NB4 (cell line): ENCODE data around the gene POLD1.

Experiments
- DNase-seq: peaks from one replicate; pipeline ENCODE4 v3.0.0; 2010; ENCODE audit warnings: low read depth
- H3K4me3 ChIP-seq: one replicate; pipeline ENCODE4 v1.5.1; 2011; ENCODE audit warnings: mild to moderate bottlenecking, low read depth, low read length, moderate library complexity
- CTCF ChIP-seq: IDR thresholded peaks from one replicate; pipeline ENCODE4 v1.5.1; 2012; ENCODE audit warnings: low read depth, low read length
- MAX ChIP-seq: IDR thresholded peaks from 2 replicates; pipeline ENCODE4 v1.6.1; 2011; ENCODE audit warnings: low read depth, low read length
- MYC ChIP-seq: IDR thresholded peaks from 2 replicates; pipeline ENCODE4 v1.6.1; 2011; ENCODE audit warnings: low read depth, low read length
- POLR2A ChIP-seq: IDR thresholded peaks from 2 replicates; pipeline ENCODE4 v1.6.1; 2011; ENCODE audit warnings: mild to moderate bottlenecking; ENCODE audit not compliant: insufficient read length; ENCODE audit errors: extremely low read depth

POLD1 gene

GRCh38 chr19:50453243-50453642 is 69.1 kb downstream of the POLD1 start:
- H3K4me3 ChIP-seq, result no peak overlapping the region
- TF ChIP-seq POLR2A (no peak), MAX (no peak), CTCF (no peak), MYC (no peak)
- no peak for DNase-seq

GRCh38 chr19:50455992-50456391 is 71.8 kb downstream of the POLD1 start:
- no peak overlapping the region for H3K4me3 ChIP-seq
- TF ChIP-seq MAX, result no peak
- TF ChIP-seq MYC, result no peak
- no peak for TF ChIP-seq POLR2A
- no peak for DNase-seq

- no peak overlapping the region for H3K4me3 ChIP-seq
- no peak for DNase-seq
- TF ChIP-seq MAX (no peak), MYC (no peak), CTCF (no peak), POLR2A (no peak)
Measured at GRCh38 chr19:50457300-50457699, 73.2 kb downstream of the POLD1 start.

GRCh38 chr19:50458396-50459066 is 74.4 kb downstream of the POLD1 start:
- no peak overlapping the region for H3K4me3 ChIP-seq
- TF ChIP-seq MAX, result no peak
- no peak for TF ChIP-seq CTCF
- TF ChIP-seq POLR2A, result no peak
- TF ChIP-seq MYC, result no peak
- DNase-seq, result no peak

- H3K4me3 ChIP-seq, result no peak overlapping the region
- no peak for TF ChIP-seq MYC
- TF ChIP-seq POLR2A, result no peak
- TF ChIP-seq MAX, result no peak
- no peak for TF ChIP-seq CTCF
- DNase-seq, result no peak
Measured at GRCh38 chr19:50459067-50459456, 74.9 kb downstream of the POLD1 start.

- H3K4me3 ChIP-seq, result no peak overlapping the region
- TF ChIP-seq CTCF (no peak), MYC (no peak), MAX (no peak), POLR2A (no peak)
- DNase-seq, result no peak
Measured at GRCh38 chr19:50459638-50460037, 75.5 kb downstream of the POLD1 start.
